Loucy (cell line): ENCODE results near the gene SLC9A1.

ENCODE experiments used
- EZH2phosphoT487 ChIP-seq: fragments of 200-600 bp; IDR thresholded peaks from 2 replicates; pipeline ENCODE4 v1.6.1; 2018; ENCODE audit warnings: antibody characterized with exemption, mild to moderate bottlenecking, moderate library complexity, borderline replicate concordance
- TF ChIP-seq, protein P1 (sequence below): fragments of 200-600 bp; sonication (generic); conservative IDR thresholded peaks from 2 replicates; pipeline ENCODE4 v1.5.1; 2014; ENCODE audit warnings: mild to moderate bottlenecking, antibody characterized with exemption, low read length

GRCh38 chr1:27101696-27102095 lies 53.2 kb downstream of the SLC9A1 start:
- TF ChIP-seq, protein P1, sequence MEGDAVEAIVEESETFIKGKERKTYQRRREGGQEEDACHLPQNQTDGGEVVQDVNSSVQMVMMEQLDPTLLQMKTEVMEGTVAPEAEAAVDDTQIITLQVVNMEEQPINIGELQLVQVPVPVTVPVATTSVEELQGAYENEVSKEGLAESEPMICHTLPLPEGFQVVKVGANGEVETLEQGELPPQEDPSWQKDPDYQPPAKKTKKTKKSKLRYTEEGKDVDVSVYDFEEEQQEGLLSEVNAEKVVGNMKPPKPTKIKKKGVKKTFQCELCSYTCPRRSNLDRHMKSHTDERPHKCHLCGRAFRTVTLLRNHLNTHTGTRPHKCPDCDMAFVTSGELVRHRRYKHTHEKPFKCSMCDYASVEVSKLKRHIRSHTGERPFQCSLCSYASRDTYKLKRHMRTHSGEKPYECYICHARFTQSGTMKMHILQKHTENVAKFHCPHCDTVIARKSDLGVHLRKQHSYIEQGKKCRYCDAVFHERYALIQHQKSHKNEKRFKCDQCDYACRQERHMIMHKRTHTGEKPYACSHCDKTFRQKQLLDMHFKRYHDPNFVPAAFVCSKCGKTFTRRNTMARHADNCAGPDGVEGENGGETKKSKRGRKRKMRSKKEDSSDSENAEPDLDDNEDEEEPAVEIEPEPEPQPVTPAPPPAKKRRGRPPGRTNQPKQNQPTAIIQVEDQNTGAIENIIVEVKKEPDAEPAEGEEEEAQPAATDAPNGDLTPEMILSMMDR = no peak
- no peak for TF ChIP-seq EZH2phosphoT487
